ENCODE results near the gene ARID1B.
A peak's percentile ranks its signal among the peaks of the same experiment; 100 is the strongest.

ARID1B gene

GRCh38 chr6:156946370-156946936, 169.3 kb downstream of the ARID1B start:
- DNase-seq = no peak

DNA sequence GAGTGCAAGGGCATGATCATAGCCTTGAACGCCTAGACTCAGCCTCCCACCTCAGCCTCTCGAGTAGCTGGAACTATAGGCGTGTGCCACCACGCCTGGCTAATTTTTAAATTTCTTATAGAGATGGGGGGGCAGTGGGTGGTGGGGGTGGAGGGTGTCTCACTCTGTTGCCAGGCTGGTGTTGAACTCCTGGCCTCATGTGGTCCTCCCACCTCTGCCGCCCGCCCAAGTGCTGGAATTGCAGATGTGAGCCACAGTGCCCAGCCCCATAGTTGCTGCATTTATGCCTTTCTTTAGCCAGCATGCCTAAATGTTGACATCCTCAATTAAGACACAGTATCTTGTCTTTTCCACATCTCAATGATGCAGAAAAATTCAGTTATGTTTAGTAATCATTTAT, 171.1 kb downstream of the ARID1B start:
- no peak for DNase-seq

- DNase-seq = no peak
These were observed 171.6 kb downstream of the ARID1B start for GRCh38 chr6:156948807-156949206.

DNA sequence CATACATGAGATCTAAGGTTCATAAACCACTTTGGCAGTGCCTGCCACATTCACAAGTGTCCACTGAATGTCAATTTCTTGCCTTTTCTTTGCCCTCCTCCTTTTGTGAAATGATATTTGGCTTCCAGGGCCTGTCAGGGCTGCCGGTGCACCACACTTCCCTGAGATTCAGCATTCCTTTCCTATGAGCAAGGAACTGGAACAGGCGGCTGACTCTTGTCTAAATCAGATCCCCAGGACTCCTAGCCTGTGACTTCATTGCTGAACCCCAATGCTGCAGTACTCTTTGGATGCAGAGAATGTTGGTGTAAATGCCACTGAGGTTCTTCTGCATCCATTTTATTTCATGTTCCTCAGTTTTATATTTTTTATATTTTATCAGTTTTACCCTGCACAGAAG, 172.2 kb downstream of the ARID1B start:
- no peak for DNase-seq

GRCh38 chr6:156950084-156950483, 172.9 kb downstream of the ARID1B start:
- no peak for DNase-seq

DNA sequence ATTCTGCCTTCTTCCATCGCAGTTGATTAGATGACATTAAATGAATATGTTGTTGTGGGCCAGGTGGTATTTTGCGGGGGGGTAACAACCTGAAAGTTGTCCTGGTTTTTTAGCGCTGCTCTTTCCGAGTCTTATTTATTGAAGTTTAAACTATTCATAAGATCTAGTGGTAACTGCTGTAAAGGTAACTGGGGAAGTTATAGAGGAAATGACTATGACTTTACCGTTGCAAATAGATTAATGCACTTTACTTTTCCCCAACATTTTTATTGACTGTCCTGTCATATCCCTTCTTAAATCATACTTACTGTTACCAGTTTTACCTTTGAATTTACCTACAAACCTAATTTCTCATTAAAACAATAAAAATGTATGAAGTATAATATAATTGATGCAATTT, 173.4 kb downstream of the ARID1B start:
- DNase-seq = no peak

- DNase-seq = no peak
These were observed 175.2 kb downstream of the ARID1B start for GRCh38 chr6:156952401-156952800.

- no peak for DNase-seq
These were observed 175.9 kb downstream of the ARID1B start for GRCh38 chr6:156953127-156953478.

GRCh38 chr6:156953479-156954146, 176.4 kb downstream of the ARID1B start:
- DNase-seq = no peak

GRCh38 chr6:156954191-156954590, 177.0 kb downstream of the ARID1B start:
- no peak for DNase-seq

DNA sequence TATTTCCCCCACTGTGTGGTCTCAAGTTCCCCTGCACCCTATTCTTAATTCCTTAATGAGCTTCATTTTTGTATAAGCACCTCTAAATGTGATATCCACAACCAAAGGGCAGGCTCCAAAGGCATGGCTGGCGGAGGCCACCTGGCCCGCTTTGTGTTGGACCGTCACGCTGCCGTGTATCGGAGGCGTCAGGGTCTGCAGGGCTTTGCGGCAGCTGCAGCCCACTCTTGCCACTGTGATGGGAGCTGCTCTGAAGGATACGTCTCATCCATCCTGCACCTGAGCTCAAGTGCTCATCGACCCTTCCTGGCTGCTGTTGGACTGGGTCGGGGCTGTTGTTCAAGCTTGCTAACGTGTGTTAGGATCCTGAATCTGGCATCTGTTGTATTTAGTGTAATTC, 177.6 kb downstream of the ARID1B start:
- no peak for DNase-seq

DNA sequence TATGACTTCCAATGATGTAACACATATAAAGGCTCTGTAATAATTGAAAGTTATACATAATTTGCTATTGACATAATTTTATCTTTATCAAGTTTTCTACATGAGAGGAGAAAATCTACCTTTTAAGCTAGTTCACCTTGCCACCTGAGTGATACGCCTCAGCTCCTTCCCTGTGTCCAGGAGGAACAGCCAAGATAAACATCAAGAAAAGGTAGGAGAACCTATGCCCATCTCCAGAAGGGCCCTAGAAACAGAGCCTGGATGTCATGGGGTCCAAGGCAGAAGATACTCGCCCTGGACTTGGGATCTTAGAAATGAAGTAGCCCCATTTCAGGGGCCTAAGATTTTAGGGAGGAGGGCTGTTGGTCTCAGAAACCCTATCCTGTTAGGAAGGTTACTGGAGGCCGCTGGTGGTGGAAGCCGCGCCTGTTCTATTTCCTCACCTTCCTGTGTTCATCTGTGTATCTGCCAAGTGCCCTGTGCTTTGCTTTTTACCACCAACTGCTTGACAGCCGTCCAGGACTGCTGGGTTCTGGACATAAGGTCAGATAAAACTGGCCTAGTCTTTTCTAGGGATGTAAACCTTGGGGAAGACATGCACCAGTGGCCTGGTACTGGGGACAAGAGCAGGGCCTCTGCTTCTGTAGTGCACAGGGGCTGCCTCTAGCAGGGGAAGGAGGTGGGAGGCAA, 178.5 kb downstream of the ARID1B start:
- no peak for DNase-seq

GRCh38 chr6:156956286-156956685, 179.1 kb downstream of the ARID1B start:
- DNase-seq = no peak

GRCh38 chr6:156957931-156958547, 180.9 kb downstream of the ARID1B start:
- DNase-seq = no peak

DNA sequence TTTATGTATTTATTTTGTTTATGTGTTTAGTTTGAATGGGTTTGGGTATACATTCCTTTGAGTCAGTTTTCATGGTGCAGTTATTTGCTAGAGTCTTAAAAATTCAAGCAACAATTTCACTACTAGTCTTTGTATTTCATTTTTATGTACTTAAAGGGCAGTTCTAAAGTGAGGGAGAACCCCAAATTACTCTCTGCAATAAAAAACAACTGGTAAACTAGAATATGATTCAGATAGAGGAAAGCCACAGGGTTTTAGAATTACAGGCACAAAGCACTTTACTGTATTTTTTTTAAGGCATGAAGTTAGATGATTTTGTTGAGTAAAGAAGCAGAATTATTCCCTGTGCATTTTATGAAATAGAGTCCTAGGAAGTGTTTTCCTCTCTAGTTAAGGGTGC, 183.3 kb downstream of the ARID1B start:
- DNase-seq = no peak

DNA sequence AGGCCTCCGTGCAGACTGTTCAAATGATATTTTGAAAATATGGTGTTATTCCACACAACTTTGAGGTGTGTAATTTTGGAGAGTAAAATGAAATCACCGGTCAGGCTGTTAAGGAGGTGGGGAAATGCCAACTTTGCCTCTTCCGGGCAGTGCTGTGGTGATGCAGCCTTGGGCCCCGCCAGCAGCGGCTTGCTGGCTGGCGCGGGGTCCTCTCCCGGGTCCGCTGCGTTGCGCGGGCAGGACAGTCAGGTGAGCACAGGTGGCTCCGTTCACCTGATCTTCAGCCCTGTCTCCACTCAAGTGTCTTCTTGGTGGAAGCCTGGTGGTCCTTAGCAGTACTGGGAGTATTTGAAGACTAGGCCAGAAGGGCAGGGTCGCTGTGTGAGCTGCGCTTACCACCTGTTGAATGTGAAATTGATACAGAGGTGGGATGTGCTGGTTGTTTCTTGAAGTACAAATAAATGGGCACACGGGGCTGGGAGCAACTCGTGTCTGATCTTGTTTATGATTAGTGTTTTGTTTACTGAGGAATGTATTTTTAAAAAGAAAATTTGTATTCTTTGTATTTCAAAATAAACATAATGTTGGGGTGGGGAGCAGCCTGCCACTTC, 184.2 kb downstream of the ARID1B start:
- no peak for DNase-seq

DNA sequence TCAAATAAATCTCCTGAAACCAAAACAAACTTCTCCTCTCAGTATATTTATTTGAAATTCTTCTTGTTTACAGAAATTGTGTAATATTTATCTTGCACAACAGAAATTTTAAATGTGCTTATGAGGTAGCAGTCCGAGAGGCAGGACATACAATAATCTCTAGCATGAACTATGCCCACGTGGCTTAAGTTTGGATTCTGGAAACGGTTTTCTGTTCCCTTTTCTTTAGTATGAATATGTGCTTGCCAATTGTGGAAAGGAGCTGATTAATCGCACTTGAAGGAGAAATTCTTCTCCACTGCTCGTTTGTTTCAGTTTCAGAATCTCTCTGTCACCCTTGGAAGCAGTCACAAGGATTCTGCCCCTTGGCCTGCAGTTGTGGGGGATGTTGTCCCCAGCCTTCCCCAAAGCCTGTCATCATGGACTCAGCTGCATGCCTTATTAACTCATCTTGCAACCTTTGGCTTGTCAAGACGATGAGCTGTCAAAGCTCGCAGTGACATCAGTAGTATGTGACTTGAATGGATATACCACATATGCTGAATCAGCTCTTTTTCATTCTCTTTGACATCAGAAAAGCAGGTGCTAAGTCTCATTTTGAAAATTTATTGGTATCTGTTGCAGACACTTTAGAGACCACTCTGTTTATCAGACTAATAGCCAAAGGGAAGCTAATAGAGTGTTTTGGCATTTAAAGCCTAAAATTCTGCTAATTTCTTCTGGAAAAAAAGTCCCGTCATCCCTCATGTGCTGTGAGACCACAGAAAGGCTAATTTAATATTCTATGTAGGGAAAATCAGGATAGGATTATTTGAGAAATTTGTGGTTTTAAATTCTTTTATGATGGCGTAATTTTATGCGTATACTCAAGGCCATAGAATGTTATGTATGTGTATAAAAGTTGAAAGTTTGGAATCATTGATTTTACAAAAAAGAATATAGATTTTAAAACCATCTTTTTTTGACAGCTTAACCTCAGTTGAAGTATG, 186.8 kb downstream of the ARID1B start:
- DNase-seq = peak; percentile 32 to 36

GRCh38 chr6:156967852-156968251, 190.7 kb downstream of the ARID1B start:
- DNase-seq = no peak

GRCh38 chr6:156969233-156969632, 192.1 kb downstream of the ARID1B start:
- no peak for DNase-seq

DNA sequence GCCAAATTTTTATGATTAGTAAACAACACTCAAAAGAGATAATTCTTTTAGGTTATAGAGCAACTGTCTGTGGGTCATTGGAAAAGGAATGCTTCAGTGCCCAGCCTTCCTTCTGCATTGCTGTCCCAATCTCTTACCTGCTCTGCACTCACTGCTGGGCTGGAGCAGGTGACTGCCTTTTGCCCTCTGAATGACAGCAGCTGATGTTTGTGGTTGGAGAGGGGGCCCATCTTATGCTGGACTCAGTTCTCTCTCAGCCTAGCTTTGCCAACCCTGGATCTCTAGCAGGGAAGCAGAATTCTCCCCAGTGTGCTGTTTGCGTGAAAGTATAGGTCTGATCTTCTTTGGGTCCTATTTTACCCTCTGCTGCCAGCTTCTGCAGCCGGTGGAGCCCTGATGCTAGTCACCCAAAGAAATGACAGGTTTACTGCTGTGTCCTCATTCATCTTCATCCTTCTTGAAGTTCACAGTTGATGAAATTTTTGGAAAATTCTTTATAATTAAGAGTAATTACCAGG, 193.5 kb downstream of the ARID1B start:
- DNase-seq = no peak

- no peak for DNase-seq
These were observed 194.1 kb downstream of the ARID1B start for GRCh38 chr6:156971153-156971885.
